ENCODE measurements around the gene SERPINA6.
"Not testable (repeated sequence)": the region's sequence is repeated elsewhere in the genome, so short reads cannot be mapped to it uniquely, and the experiment has no call there.

Gene SERPINA6

DNA sequence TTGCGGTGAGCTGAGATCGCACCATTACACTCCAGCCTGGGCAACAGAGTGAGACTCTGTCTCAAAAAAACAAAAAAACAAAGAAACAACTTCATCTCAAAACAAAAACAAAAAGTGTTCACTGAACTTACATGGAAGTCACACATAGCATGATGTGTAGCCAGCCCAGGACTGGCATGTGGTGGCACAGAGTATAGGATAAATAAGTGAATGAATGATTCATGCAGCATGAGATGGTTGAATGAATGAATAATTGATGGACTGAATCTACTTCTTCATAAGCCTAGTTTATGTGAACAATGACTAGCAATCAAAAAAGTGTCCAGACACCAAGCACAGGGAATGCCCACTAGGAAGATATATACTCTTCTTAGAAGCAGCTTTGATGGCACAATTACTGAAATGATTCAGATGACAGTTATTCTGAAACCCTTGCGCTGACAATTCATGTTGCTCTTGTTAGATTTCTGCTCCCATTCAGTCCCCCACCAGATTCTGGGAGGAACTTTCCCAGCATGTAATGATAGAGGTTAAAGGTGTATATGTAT, 31.6 kb upstream of the SERPINA6 start:
- no peak for DNase-seq

DNA sequence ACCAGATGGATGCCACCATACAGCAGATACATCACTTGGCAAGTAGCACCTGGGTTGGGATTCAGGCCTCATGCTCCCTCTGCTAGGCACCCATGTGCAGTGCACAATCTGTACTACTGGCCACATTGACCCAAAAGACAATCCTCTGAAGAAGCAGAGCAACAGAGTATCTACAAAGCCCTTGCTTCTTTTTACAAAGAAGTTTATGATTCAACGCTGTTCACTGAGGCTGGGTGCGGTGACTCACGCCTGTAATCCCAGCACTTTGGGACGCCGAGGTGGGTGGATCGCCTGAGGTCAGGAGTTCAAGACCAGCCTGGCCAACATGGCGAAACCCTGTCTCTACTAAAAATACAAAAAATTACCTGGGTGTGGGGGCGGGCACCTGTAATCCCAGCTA, 31.1 kb upstream of the SERPINA6 start:
- not testable (repeated sequence) for DNase-seq

DNA sequence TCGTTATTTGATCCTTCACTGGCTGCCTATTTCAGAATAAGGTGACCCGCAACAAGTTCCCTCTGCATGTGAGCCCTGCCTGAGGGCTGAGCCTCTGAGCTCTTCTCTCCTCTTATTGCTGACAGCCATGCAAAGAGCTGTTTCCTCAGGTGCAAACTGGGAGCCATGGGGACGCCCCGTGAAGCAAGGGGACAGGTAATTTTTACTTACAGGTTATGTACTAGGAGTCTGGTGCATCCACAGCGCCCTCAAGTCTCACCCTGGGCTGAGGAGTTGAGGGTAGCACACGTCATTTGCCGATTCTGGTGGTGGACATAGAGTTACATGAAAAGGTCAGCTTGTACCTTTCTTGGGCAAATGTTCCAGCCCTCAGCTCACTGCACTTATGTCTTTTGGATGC, 26.1 kb upstream of the SERPINA6 start:
- DNase-seq: no peak

DNA sequence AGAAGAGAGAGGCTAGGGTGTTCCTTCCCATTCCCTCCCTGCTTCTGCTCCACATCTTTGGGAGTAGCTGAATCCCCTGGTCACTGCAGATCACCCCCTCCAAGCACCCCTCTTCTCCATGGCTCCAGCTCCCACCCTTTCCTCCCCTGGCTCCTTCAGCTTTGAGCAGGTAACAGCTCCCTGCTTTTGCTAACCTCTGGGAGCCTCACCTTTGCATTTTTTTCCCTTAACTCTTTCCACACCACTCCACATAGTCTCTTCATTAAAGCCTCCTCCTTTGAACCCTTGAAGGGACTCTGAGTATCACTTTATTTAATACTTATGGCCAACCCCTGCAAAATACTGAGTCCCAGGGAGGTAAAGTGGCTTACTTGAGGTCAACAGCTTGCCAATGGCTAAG, 25.7 kb upstream of the SERPINA6 start:
- DNase-seq: no peak

DNA sequence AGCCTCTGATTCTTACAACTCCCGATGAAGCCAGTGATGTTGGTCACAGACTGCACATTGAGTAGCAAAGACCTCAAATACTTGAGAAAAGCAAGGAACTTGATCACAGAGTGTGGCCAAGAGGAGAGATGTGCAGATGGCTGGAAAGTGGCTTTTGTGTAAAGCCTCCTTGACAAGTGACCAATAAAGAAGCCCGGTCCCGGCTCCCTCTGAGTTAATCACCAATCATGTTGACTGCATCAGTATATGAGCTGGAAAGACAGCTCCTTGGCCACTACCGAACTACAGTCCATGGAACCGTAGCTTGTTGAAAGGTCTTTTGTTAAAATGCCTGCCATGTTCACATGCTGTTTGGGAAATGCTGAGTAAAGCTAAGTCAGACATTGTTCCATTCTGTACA, 23.7 kb upstream of the SERPINA6 start:
- no peak for DNase-seq

GRCh38 chr14:94346065-94346786, 23.1 kb upstream of the SERPINA6 start:
- DNase-seq: peak; percentile 59

- DNase-seq: no peak
Measured at GRCh38 chr14:94345344-94346064, 22.4 kb upstream of the SERPINA6 start.

- DNase-seq: no peak
Measured at GRCh38 chr14:94344389-94344788, 21.3 kb upstream of the SERPINA6 start.

DNA sequence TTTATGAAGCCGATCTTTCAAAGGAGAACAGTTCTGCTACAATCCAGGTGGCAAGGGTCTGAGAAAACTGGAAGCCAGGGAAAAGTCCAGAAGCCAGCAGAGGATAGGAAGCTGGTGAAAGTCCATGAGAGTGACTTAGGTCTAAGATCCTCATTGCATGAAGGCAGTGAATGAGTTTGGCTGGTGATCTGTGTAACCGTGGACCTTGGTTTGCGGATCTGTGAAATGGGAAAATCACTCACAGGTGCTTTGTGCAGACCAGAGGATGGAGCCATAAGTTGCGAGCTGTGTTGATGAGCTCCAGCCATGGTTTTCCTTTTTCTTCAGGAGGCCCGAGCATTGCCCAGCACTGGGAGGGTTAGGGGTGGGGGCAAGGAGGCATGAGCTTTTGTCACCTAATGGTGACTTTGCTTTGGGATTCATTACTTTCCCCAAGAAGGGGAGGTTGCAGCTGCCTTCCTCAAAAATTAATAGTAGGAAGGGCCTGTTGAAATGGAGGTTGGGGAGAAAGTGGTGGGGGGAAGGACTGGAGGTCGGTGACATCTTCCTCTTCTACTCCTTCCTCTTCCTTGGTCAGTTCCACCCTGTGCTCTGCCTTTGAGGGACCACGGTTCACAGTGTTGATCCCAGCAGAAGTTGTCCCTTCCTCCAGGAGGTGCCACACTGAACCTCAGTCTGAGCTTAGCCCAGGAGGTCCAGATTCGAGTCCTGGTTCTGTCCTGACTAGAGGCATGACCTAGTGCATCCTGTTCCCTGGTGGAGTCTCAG, 20.3 kb upstream of the SERPINA6 start:
- no peak for DNase-seq

DNA sequence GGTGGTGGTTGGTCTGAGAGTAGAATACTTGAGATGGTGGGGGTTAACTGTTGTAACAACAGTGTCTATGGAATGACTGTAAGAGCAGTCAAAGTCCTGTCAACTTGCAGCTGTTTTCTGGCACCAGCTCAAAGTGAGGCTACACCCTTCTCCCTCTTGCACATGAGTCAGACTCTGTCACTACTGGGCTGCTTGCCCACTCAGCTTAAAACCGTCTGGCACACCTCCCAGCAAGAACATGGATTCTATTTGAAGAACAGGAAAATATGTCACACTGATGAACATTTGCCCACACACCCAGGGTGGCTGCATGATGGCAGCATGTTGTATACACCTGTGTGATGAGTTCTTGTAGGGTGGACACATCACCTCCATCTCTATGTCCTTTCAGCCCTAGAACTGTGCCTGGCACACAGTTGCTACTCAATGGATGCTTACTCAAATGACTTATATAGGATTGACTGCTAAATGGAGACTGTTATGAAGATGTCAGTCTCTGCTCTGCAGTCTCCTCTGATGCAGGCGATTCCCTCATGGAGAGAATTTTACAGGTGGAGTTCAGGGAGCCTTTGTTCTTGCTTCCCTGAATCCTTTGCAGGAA, 19.3 kb upstream of the SERPINA6 start:
- DNase-seq: peak; percentile 20

GRCh38 chr14:94341656-94342333, 18.7 kb upstream of the SERPINA6 start:
- no peak for DNase-seq

DNA sequence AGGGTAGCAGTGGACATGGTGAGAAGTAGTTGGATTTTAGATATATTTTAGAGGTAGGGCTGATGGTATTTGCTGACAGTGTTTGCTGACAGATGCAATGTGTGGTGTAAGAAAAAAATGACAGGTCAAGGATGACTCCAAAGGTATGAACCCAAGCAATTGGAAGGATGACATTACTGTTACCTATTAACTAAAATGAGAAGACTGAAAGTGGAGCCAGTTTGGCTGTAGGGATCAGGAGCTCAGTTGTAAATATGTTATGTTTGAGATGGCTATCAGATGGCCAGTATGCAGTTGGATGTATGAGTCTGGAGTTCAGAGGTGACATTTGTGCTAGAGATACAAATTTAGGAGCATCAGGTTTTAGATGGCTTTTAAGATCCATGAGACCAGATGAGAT, 17.4 kb upstream of the SERPINA6 start:
- no peak for DNase-seq

DNA sequence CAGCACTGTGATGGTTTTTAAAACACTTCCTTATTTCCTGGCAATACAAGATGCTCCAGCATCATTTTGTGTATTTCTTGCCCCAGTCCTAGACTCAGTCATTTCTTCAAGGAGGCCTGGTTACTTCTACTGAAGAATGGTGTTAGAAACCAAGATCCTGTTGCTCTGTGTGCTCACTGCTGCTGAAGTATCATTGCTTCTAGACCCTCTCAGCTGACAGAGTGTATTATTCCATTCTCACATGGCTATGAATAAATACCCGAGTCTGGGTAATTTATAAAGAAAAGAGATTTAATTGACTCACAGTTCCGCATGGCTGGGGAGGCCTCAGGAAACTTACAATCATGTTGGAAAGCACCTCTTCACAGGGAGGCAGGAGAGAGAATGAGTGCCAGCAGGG, 14.9 kb upstream of the SERPINA6 start:
- no peak for DNase-seq

- no peak for DNase-seq
Measured at GRCh38 chr14:94337274-94337673, 14.1 kb upstream of the SERPINA6 start.

GRCh38 chr14:94334872-94335271, 11.7 kb upstream of the SERPINA6 start:
- DNase-seq: no peak

- DNase-seq: no peak
Measured at GRCh38 chr14:94332587-94332986, 9.5 kb upstream of the SERPINA6 start.

- no peak for DNase-seq
Measured at GRCh38 chr14:94332063-94332583, 9.0 kb upstream of the SERPINA6 start.

DNA sequence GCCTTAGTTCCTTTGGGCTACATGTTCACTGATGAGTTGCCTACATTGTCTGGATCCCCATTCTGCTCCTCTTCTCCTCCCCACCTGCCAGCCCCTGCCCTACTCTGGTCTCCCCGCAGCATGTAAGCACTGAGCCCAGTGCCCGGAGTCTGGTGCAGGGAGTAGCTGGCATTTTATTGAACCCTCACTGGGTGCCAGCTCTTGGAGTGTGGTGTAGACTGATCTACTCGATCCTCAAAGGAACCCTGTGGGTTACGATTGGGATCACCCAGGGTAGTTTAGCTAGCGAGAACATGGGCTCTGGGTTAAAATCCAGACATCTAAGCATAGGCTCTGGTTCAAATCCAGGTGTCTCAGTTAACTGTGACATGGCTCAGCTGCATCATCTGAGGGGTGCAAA, 8.3 kb upstream of the SERPINA6 start:
- no peak for DNase-seq

- no peak for DNase-seq
Measured at GRCh38 chr14:94330857-94331256, 7.7 kb upstream of the SERPINA6 start.

GRCh38 chr14:94330432-94330831, 7.3 kb upstream of the SERPINA6 start:
- no peak for DNase-seq

GRCh38 chr14:94329857-94330256, 6.7 kb upstream of the SERPINA6 start:
- no peak for DNase-seq

GRCh38 chr14:94328196-94328595, 5.1 kb upstream of the SERPINA6 start:
- DNase-seq: no peak

Measured in CD4-positive, alpha-beta T cell treated with Interleukin-4 for 4 hours (primary cell).